Epithelial cell of prostate (primary cell): ENCODE results near the gene HUWE1.
A peak's percentile ranks its signal among the peaks of the same experiment; 100 is the strongest.

Experiments used
- DNase-seq: peaks from one replicate; pipeline ENCODE4 v3.0.0-alpha.2; 2011; ENCODE audit warnings: low read depth, low spot score
- H3K27ac ChIP-seq: fragments of 450-650 bp; 2 replicates; pipeline ENCODE4 v1.5.1; 2017; ENCODE audit warnings: mild to moderate bottlenecking

HUWE1 gene

DNA sequence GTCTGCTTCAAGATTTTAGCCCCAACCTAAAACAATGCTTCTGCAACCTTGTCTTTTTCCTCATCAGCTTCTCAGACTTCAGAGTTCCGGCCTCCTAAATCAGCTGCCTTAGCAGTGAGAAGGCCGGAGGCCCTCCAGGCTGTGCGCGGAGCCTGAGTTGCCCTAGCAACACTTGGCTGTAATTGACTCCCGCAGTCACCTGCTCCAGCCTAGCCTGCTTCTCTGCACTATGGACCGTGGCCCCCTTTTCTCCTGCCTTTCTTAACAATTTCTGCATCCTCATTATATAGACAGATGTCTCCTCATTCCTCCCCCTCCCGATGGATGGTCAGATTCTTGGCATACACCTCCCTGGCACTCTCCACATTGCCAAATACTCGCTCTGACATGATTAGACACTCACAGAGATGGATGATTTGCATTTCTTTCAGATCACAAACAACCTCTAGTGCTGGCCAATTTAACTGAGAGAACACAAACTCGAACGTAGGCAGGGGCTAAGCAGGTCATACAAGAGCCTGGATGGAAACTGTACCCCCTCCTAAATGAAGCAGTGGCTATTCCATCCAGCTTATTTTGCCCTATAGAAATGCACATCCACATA lies 9.5 kb upstream of the HUWE1 start:
- no peak for DNase-seq
- H3K27ac ChIP-seq: no peak overlapping the region

DNA sequence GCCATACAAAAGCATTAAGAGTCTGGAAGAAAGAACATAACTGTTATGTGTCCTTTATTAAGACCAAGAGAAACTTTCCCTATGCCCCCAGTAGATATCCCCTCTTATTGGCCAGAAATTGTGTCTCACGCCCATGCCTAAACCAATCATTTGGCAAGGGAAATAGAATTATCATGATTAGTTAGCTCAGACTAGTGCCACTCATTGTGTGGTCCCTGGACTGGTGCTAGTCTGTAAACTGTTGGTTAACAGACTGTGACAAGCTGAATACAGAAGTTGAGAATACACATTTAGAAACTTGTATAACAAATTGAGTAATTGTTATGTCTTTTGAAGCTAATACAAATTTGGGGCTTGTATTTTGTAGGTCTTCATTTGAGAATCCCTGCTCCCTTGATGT lies 8.1 kb upstream of the HUWE1 start:
- DNase-seq: no peak
- H3K27ac ChIP-seq: no peak overlapping the region

DNA sequence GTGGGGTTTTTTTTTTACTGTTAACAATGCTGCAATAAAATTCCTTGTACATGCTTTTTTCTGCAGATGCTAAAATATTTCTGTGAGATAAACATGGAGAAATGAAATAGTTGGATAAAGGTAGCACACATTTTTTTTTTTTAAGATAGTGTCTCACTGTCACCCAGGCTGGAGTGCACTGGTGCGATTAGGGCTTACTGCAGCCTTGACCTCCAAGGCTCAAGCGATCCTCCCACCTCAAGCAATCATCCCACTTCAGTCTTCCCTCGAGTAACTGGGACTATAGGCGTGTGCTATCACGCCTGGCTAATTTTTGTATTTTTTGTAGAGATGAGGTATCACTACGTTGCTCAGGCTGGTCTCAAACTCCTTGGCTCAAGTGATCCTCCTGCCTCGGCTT lies 1.8 kb upstream of the HUWE1 start:
- H3K27ac ChIP-seq: no peak overlapping the region
- no peak for DNase-seq

DNA sequence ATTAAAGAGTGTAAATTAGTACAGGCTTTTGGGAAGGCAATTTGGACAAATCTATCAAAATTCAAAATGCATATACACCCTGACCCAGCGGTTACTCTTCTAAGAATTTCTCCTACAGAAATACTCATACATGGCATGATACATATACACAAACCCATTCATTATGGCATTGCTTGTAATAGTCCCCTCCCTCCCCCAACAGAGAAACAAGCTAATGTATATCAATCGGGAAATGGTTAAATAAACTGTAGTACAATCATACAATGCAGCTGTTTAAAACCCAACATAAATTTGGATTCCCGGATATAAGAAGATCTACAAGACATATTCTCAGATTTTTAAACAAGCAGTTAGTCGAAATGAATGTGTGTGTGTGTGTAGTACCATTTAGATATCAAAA lies 808 bp downstream of the HUWE1 start:
- DNase-seq: no peak

DNA sequence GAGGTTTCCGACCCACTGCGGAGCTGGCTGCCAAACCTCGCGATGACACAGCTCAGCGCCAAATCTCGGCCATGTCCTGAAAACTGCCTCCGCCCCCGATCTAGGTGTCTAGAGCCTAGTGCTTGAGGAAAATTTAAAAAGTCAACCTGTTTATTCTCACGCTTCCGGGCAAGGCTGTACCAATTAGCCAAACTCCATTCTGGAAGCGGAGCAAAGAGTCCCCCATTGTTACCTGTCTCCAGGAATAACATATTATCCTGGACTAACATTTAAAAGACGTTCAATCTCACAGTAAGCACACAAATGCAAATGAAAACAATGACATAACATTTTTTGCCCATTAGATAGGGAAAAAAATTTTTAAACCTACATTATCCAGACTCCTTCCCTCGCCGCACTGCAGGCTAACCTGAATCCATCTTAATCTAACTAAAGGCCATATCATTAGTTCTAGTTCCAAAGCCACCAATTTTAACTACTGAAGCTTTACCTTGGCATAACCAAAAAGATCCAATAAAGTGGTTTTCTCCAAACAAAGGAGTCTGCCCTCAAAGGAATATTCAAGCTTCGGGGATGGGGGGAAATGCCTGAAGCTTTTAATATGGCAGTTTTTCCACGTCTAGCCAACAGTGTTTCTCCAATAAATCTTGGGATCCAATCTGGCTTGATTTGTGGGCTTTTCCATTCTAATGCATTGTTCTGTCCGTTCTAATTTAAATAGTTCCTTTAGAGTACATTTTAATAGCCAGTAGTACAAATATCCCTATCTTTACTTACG lies 1.9 kb downstream of the HUWE1 start:
- peak overlapping the region; percentile 85 for H3K27ac ChIP-seq
- DNase-seq: no peak

More for the DNA sequence above, 808 bp downstream of the HUWE1 start:
- peak overlapping the region; percentile 85 for H3K27ac ChIP-seq

DNA sequence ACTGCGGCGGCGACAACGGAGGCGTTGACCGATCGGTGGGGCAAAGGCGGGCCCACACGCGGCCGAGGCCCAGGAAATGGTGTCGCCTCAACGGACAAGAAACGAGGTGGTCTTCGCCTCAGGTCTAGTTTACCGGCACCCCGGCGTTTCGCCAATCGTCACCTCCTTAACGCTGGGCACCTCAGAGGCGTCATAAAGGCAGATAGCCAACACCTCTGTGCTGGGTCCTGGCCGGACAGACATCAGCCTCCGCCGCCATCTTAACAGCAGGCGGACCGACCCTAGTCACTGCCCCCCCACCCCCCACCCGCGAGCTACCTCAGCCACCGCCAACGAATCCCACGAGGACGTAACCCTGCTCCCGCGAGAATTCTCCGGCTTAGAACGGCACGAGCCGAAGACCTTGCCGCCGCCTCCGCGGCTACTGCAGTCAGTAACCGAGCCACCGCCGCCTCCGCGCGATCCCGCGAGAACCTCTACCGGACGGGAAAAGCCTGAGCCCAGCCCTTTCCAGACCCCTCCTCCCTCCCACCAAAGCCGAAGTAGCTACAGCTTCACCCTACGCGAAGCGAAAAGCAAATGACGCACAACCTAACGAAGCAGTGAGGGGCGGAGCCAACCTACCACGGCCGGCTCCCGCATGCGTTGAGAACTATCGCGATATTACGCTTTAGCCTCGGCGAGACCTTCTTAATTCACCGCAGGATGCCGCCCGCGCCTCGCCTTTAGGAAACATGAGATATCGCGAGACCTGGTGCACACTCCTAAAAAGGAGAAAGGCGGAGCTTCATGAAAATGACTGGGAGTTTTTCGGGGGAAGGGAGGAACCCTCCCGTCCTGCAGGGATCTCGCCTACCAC lies 2.7 kb downstream of the HUWE1 start:
- peak; percentile 88 for DNase-seq
- H3K27ac ChIP-seq: peak overlapping the region; percentile 85

DNA sequence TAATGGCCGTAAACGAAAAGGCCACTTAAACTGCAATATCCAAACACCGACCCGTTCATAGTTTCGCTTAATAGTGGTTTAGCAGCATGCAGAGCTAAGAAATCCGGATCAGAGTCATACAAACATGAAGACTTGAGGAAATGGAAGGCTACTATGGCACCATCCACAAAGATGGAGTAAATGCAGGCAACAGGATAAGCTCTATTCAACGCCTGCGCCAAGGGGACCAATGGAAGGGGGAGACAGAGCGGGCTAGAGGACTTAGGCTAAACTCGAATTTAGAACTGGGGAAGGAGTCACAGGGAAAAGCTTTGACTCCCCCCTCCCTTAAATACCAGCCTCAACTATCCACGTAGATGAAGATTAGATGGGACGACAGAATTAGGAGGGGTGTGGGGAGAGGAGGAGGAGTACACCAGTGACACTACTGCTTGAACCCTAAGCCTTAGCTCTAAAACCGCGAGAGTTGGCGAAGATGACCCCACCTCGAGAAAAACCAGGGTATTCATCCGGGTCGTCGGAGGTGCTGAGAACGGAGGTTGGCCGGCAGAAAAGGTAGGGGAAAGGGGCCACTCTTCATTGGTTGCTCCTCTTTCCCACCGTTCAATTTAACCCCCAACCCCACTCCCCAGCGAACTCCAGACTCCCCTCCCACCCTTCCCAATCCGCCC lies 3.5 kb downstream of the HUWE1 start:
- DNase-seq: no peak

DNA sequence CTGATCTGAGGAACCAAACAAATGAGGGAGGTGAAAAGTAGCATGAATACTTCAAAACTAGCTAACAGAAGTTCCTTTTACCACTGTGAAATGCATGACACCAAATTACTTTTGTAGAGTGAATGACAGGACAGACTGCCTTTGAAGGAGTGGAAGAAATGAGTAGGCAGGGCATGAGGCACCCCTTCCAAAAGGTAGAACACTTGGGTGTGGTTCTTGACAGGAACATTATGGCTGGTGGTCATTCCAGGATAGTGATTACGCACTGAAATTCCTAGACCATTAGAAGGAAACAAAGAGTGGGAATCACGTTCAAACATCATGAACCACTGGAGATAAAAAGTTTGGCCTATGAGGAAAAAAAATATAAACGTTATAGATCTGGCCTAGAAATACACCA lies 4.9 kb downstream of the HUWE1 start:
- peak overlapping the region; percentile 85 for H3K27ac ChIP-seq
- DNase-seq: peak; percentile 8

More for the DNA sequence above, 3.5 kb downstream of the HUWE1 start:
- H3K27ac ChIP-seq: peak overlapping the region; percentile 85

DNA sequence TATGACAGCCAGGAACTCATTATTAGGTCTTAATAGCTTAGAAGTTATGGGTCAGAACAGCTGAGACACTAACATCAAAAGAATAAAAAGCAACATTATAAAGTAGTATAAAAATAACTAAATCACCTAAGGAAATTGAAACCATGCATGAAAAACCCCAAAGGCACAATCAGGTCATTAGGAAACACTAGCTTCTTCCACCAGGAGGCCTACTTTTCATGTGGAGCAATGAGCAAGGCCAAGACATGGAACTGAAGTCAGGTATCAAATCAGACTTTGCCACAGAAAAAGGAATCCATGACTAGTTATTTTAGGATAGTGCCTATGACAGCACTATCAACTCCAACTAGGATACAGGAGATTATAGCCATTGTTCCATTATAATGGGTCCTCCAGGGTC lies 7.9 kb downstream of the HUWE1 start:
- no peak overlapping the region for H3K27ac ChIP-seq
- DNase-seq: no peak

DNA sequence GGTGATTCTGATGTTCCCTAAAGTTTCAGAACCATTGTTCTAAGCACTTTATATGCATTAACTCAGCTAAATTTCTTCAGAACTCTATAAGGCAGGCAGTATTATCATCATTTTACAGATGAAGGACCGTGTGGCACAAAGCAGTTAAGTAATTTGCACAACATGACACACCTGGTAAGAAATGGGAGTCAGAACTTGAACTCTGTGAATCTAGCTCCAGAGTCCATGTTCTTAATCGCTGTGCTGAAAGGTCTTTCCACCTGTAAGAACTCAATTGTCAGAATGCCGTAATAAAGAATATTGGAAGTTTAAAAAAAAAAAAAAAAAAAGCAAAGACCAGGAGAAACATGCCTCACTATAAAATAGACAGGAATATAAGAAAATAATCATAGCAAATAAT lies 9.2 kb downstream of the HUWE1 start:
- H3K27ac ChIP-seq: no peak overlapping the region
- no peak for DNase-seq

DNA sequence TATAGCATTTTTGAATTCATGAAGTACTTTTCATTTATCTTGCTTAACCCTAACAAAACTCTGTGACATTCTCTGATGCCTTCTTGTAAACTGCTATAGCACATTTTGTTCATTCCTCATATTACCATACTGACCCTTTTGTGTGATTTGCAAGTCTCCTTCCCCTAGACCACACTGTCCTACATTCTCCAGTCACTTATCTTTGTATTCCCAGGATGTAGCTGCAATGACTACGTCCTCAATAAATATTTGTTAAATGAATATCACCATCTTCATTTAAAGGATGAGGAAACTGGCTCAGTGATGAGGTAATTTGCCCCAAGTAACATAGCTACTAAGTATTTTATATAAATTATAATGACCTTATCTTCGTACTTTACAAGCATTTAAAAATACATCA lies 11.9 kb downstream of the HUWE1 start:
- H3K27ac ChIP-seq: peak overlapping the region; percentile 42
- no peak for DNase-seq

DNA sequence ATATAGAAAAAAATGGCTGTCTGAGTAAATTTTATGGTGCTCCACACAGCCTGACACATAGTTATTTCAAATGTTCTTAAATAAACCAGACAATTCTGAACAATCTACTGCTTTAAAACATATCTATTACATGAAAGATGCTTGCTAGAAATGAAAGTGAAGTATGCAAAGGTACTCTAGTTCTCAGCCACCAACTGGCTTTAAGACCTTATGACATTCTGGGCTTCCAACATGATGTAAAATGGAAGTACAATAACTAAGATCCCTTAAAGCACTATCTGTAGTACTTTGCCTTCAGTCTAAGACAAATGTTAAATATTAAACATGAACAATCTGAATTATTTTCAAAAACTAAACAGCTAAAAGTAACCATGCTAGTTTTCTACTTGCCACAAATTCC lies 17.3 kb downstream of the HUWE1 start:
- H3K27ac ChIP-seq: no peak overlapping the region
- no peak for DNase-seq

DNA sequence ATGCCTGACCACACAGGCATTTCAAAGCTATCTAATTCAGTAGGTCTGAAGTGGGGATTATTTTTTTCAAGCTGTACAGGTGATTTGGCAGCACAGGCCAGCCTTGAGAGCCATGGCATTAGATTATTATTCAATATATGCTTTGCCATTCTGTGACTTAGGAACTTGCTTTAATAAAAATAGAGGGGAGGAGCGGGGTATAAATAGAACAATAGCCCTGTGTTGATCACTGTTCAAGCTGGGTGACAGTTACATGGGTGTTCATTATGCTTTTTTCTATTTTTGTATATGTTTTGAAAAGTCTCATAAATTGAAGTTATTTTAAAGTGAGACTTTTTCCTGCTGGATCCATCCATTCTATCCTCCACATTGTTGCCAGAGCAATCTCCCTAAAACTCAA lies 20.3 kb downstream of the HUWE1 start:
- no peak overlapping the region for H3K27ac ChIP-seq

DNA sequence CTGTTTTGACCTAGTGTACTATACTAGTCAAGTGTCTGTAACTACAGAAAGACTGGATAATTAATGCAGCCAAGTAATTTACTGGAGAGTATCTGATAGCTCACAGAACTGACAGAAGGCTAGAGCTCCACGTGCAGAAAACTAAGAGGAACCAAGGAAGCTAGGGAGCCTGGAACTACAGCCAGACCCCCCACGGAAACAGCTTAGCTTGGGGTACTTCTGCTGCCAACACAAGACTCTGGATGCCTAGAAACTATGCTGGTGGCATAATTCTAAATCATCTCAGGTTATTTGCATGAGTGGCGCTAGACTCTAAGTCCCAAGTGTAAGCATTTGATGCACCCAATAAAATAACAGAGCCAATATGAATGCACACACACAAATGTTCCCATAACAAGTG lies 26.5 kb downstream of the HUWE1 start:
- DNase-seq: no peak
- H3K27ac ChIP-seq: no peak overlapping the region

More for the DNA sequence above, 20.3 kb downstream of the HUWE1 start:
- no peak for DNase-seq

DNA sequence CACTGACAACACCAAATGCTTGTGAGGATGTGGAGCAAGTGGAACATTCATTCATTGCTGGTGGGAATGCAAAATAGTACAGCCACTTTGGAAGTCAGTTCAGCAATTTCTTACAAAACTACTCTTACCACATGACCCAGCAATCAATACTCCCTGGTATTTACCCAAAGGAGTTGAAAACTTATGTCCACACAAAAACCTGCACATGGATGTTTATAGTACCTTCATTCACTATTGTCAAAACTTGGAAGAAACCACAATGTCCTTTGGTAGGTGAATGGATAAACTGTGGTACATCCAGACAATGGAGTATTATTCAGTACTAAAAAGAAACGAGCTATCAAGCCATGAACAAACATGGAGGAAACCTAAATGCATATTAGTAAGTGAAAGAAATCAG lies 27.5 kb downstream of the HUWE1 start:
- no peak overlapping the region for H3K27ac ChIP-seq
- DNase-seq: no peak

DNA sequence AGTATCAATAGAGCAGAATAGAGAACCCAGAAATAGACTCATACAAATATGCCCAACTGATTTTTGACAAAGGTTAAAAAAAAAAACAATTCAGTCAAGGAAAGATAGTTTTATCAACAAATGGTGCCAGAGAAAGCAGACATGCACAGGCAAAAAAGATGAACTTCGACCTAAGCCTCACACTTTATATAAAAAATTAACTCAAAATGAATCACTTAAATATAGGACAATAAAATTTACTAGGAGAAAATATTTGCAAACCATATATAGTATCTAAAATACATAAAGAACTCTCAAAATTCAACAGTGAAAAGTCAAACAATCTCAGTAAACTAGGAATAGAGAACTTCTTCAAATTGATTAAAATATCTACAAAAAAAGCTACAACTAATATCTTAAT lies 29.7 kb downstream of the HUWE1 start:
- no peak overlapping the region for H3K27ac ChIP-seq
- DNase-seq: no peak

DNA sequence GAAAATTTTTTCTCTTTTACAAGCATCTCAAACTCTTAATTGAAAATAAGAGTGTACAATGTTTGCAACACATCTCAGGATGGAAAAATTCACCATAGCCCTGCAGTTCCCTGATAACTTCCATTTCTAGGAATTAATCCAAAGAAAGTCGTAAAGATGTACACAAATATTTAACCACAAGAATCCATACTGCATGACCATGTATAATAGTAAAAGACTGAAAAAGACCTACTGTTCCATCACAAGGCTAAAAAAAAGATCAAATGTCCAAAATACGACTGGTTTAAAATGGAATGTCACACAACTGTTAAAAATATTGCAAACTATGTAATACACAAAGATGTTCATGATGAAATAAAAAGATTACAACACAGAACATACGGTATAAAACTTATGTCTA lies 32.1 kb downstream of the HUWE1 start:
- DNase-seq: no peak
- no peak overlapping the region for H3K27ac ChIP-seq

DNA sequence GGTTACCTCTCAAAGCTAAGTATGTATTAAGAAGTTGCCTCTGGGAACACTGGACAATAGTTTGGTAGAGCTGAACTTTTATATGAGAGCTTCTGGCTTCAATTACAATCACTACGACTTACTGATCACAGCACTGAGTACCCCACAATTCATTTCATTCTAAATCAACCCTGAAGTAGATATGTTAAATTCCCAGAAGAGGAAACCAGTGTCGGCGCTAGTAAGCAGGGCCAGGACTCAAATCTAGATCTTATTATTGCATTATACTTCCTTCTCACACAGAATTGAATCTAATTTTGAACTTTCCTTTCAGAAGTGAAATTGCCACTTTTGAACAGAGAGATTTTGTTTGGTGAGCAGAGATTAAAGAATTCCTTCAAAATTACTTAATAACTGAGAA lies 41.8 kb downstream of the HUWE1 start:
- DNase-seq: no peak
- H3K27ac ChIP-seq: no peak overlapping the region

DNA sequence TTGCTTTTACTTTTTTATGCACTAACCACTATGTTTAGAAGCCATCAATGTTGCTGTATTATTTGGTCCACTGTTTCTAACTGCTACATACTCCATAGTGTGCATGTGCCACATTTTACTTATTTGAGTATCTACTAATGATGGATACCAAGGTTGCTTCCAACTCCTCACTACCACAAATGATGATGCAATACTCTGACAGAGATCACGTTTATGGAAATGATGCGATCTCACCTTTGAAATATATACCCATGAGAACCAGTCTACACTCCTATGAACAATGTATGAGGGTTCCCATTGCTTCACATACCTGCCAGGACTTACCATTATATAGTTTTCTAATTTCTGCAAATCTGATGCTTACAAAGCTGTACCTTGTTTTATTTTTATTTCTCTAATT lies 44.2 kb downstream of the HUWE1 start:
- H3K27ac ChIP-seq: peak overlapping the region; percentile 22
- no peak for DNase-seq

DNA sequence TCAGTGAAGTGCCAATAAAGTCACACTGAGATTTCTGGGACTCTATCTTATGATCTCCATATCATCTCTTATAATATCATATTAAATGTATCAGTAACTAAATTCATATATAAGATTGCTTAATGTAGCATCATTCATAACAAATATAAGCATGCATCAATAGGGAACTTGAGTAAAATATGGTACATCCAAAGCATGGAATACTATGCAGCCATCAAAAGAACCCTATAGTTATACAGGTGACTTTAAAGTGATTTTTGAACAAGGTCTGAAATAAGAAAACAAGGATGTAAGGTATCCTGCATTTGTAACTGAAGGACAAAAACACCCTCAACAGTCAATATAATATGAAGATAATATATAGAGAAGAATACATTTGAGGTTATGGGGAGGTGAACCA lies 47.3 kb downstream of the HUWE1 start:
- no peak overlapping the region for H3K27ac ChIP-seq
- DNase-seq: no peak

DNA sequence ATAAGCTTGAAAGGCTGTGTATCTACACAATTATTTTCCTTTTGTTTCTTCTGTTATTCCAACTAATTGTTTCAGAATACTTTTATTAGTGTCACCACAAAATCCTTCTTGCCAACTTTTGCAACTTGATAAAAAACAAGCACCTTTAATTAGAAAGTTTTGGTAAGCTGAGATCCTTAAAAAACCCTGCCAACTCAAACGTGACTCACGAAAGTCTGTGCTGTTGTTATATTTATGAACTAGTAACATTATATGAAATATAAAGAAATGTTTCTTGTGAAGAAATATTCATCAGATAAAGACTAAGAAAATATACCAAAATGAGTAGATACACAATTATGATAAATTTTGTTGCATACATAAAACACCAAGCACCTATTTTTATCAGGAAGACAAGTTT lies 49.0 kb downstream of the HUWE1 start:
- DNase-seq: no peak
- no peak overlapping the region for H3K27ac ChIP-seq
